Natural killer cell (primary cell): ENCODE data around the gene CDH13. TPM values are rescaled to one million over a fixed set of nuclear protein-coding genes. Genes with fewer than 3 reads are reported as not detected.

Experiments used
- ATAC-seq, 3 donors: fragments of 150-1000 bp in 2 of 3; fragments of 200-7000 bp in 1 of 3; cut with Tn5 transposase; 1 replicate in 1 of 3; 2 replicates in 2 of 3; pipeline ENCODE4 v1.10.0; 2021; ENCODE audit warnings: mild to moderate bottlenecking in 2 of 3, moderate library complexity in 2 of 3
- DNase-seq, 2 donors: peaks; one replicate each; pipeline versions ENCODE4 v3.0.0 to v3.0.0-alpha.2; 2013 to 2021; ENCODE audit warnings: mixed read lengths in 1 of 2
- H3K27ac ChIP-seq: one replicate; pipeline ENCODE4 v1.5.1; 2013; ENCODE audit warnings: mild to moderate bottlenecking, low read length
- H3K27me3 ChIP-seq: one replicate; pipeline ENCODE4 v1.6.1; 2013; ENCODE audit warnings: low read length; ENCODE audit not compliant: control insufficient read depth, insufficient read depth
- H3K36me3 ChIP-seq: one replicate; pipeline ENCODE4 v1.6.1; 2013; ENCODE audit warnings: low read length; ENCODE audit not compliant: control insufficient read depth, insufficient read depth
- H3K4me1 ChIP-seq: one replicate; pipeline ENCODE4 v1.6.1; 2013; ENCODE audit warnings: low read length; ENCODE audit not compliant: control insufficient read depth, insufficient read depth
- H3K4me3 ChIP-seq: one replicate; pipeline ENCODE4 v1.5.1; 2013; ENCODE audit warnings: low read length
- H3K9me3 ChIP-seq: one replicate; pipeline ENCODE4 v1.6.1; 2013; ENCODE audit warnings: low read length; ENCODE audit not compliant: control insufficient read depth, insufficient read depth
- H3K27ac Mint-ChIP-seq, 2 donors: one replicate each; pipeline ENCODE4 v1.8.0; 2022; ENCODE audit warnings: mild to moderate bottlenecking in 2 of 2, mixed read lengths in 2 of 2, moderate library complexity in 1 of 2
- H3K27me3 Mint-ChIP-seq, 2 donors: one replicate each; pipeline ENCODE4 v1.8.0; 2022; ENCODE audit warnings: low read depth in 2 of 2, mixed read lengths in 2 of 2
- H3K36me3 Mint-ChIP-seq: one replicate; pipeline ENCODE4 v1.8.0; 2022; ENCODE audit warnings: mixed read lengths
- H3K4me1 Mint-ChIP-seq, 2 donors: one replicate each; pipeline ENCODE4 v1.8.0; 2022; ENCODE audit warnings: mixed read lengths in 2 of 2
- H3K4me3 Mint-ChIP-seq: one replicate; pipeline ENCODE4 v1.8.0; 2022; ENCODE audit warnings: mild to moderate bottlenecking, moderate library complexity, mixed read lengths
- H3K9me3 Mint-ChIP-seq, 2 donors: one replicate each; pipeline ENCODE4 v1.8.0; 2022; ENCODE audit warnings: mixed read lengths in 2 of 2
- WGBS: methylation state at CpG from one replicate; pipeline ENCODE4 v1.1.7; 2013; ENCODE audit warnings: missing lambda C conversion rate; ENCODE audit not compliant: insufficient coverage; 5-methylcytosine and 5-hydroxymethylcytosine counted together
- intact Hi-C: fragments of 100-400 bp; cut with micrococcal nuclease; formaldehyde crosslinking; loops from one replicate; pipeline ENCODE4 v1.14.2; 2022
- total RNA-seq, 4 donors: library from RNA; stranded (reverse); fragments of 120-200 nt in 1 of 4; gene quantifications; one replicate each; pipeline versions ENCODE4 v1.2.3 to v1.2.4, GENCODE V29; 2013 to 2022
- TF ChIP-seq, protein P1 (sequence below): fragments of 200-600 bp; IDR thresholded peaks from one replicate; pipeline ENCODE4 v1.8.0; 2022; ENCODE audit warnings: antibody characterized with exemption

CDH13 gene
- total RNA-seq, 3 donors from 2014 or later (not counting 1 experiment from before 2014, with no cell fraction given), result not detected

DNA sequence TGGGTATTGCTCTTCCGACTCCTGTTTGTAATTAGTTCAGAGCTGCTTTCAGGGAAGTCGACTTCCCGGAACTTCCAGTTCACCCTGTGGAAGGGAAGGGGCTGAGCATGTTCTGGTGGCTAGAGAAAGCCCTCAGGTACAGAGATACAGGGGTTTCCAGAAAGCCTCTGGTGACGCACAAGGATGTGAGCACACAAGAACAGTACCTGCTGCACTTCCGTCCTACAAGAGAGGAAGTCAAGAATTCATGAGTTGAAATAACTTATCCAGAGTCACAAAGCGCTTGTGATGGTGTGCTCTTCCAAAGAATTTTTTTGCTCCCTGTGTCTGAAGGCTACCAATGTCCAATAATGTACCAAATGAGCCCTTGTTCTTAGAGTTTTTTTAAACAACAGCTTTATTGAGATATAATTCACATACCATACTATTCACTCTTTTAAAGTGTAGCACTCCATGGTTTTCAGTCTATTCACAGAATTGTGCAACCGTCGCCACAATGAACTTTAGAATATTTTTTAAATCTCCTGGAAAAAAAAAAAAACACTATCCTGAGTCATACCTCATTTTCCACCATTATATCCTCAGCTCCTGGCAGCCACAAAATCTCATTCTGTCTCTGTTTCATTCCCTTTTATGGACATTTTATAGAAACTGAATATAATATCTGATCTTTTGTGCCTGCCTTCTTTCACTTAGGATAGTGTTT is 327.6 kb downstream of the CDH13 start:
- no peak overlapping the region for H3K4me3 ChIP-seq
- H3K36me3 ChIP-seq, result no peaks in the 10 kb centered on the region
- no peaks in the 10 kb centered on the region for H3K9me3 ChIP-seq
- TF ChIP-seq, protein P1, sequence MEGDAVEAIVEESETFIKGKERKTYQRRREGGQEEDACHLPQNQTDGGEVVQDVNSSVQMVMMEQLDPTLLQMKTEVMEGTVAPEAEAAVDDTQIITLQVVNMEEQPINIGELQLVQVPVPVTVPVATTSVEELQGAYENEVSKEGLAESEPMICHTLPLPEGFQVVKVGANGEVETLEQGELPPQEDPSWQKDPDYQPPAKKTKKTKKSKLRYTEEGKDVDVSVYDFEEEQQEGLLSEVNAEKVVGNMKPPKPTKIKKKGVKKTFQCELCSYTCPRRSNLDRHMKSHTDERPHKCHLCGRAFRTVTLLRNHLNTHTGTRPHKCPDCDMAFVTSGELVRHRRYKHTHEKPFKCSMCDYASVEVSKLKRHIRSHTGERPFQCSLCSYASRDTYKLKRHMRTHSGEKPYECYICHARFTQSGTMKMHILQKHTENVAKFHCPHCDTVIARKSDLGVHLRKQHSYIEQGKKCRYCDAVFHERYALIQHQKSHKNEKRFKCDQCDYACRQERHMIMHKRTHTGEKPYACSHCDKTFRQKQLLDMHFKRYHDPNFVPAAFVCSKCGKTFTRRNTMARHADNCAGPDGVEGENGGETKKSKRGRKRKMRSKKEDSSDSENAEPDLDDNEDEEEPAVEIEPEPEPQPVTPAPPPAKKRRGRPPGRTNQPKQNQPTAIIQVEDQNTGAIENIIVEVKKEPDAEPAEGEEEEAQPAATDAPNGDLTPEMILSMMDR, result no peak
- DNase-seq (no peak), ATAC-seq (no peak)
- peaks cover 0 to 3% of the 10 kb centered on the region in 2 donors for H3K27me3 Mint-ChIP-seq
- H3K36me3 Mint-ChIP-seq, result no peaks in the 10 kb centered on the region
- no peak overlapping the region for H3K27ac ChIP-seq
- WGBS, result 86% methylated on average over 8 of the region's 8 CpGs
- H3K4me3 Mint-ChIP-seq, result no peak overlapping the region
- no peaks in the 10 kb centered on the region for H3K27me3 ChIP-seq
- H3K4me1 ChIP-seq, result peaks cover 26% of the 10 kb centered on the region
- peaks cover 58 to 69% of the 10 kb centered on the region in 2 donors for H3K4me1 Mint-ChIP-seq
- H3K27ac Mint-ChIP-seq, result no peak overlapping the region
- intact Hi-C loops, result no loop called here
- no peaks in the 10 kb centered on the region for H3K9me3 Mint-ChIP-seq

- H3K4me1 ChIP-seq, result peaks cover 23% of the 10 kb centered on the region
- H3K36me3 ChIP-seq, result no peaks in the 10 kb centered on the region
- H3K27ac ChIP-seq, result no peak overlapping the region
- Mint-ChIP-seq H3K36me3 (no peaks in the 10 kb centered on the region), H3K4me1 (peaks cover 53 to 66% of the 10 kb centered on the region in 2 donors), H3K27me3 (peaks cover 0 to 3% of the 10 kb centered on the region in 2 donors), H3K4me3 (peak overlapping the region; percentile 51), H3K9me3 (no peaks in the 10 kb centered on the region), H3K27ac (peak overlapping the region in 1 of 2 donors; percentile 27)
- TF ChIP-seq, protein P1, result no peak
- H3K4me3 ChIP-seq, result no peak overlapping the region
- ATAC-seq (peak; percentile 37 to 69 (median 60)), DNase-seq (peak in 1 of 2 donors; percentile 19)
- no peaks in the 10 kb centered on the region for H3K27me3 ChIP-seq
- intact Hi-C loops, result no loop called here
- WGBS, result 52% methylated on average over 3 of the region's 3 CpGs
- no peaks in the 10 kb centered on the region for H3K9me3 ChIP-seq
Observed at GRCh38 chr16:82955741-82956348, 329.1 kb downstream of the CDH13 start.

DNA sequence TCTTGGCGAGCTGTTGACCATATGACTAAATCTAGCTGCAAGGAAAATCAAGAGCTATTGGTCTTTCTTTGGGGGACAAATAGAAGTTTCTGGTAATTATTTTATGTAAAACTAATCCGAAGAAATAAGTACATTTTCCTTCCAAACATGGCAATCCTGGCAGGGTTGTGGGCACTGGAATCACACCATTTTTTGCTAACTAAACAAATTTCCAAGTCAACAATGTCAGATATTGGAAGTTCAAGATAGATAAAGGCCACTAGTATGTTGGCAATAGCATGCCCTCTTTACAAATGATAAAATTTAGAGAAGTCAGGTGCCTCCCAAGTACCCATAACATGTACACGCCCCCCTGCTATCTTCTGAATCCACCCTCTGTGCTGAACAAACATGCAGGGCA is 330.4 kb downstream of the CDH13 start:
- no peak overlapping the region for H3K4me3 ChIP-seq
- H3K27ac Mint-ChIP-seq, result no peak overlapping the region
- no peaks in the 10 kb centered on the region for H3K36me3 ChIP-seq
- no peaks in the 10 kb centered on the region for H3K27me3 ChIP-seq
- H3K9me3 Mint-ChIP-seq, result no peaks in the 10 kb centered on the region
- DNase-seq (no peak), ATAC-seq (no peak)
- no peak overlapping the region for H3K27ac ChIP-seq
- intact Hi-C loops, result no loop called here
- H3K9me3 ChIP-seq, result no peaks in the 10 kb centered on the region
- no peak overlapping the region for H3K4me3 Mint-ChIP-seq
- H3K27me3 Mint-ChIP-seq, result peaks cover 0 to 6% of the 10 kb centered on the region in 2 donors
- peaks cover 18% of the 10 kb centered on the region for H3K4me1 ChIP-seq
- TF ChIP-seq, protein P1, result no peak
- 88% methylated on average over 1 of the region's 3 CpGs for WGBS
- no peaks in the 10 kb centered on the region for H3K36me3 Mint-ChIP-seq
- H3K4me1 Mint-ChIP-seq, result peaks cover 42 to 60% of the 10 kb centered on the region in 2 donors
